GM23338 (cell line): ENCODE data around the gene CAMSAP1.

ENCODE experiments used
- CREB1 ChIP-seq: fragments of 250-450 bp; sonication (Bioruptor Pico); IDR thresholded peaks from 2 replicates; pipeline ENCODE4 v1.5.0; 2020; ENCODE audit warnings: low read depth, mild to moderate bottlenecking, moderate library complexity
- CTCF ChIP-seq, 2 experiments: fragments of 200-600 bp in 1 of 2; sonication (generic) in 1 of 2; conservative IDR thresholded peaks; 2 replicates each; pipeline versions ENCODE4 v1.5.1 to v1.6.1; 2016 to 2017; ENCODE audit warnings: antibody characterized with exemption in 2 of 2, low read depth in 2 of 2, mild to moderate bottlenecking in 2 of 2, moderate library complexity in 1 of 2
- EZH2 ChIP-seq: fragments of 200-600 bp; sonication (generic); IDR thresholded peaks from one replicate; pipeline ENCODE4 v1.8.0; 2017; ENCODE audit warnings: antibody characterized with exemption, mild to moderate bottlenecking, low read depth; ENCODE audit not compliant: unreplicated experiment
- EZH2phosphoT487 ChIP-seq: fragments of 200-600 bp; sonication (generic); IDR thresholded peaks from one replicate; pipeline ENCODE4 v1.8.1; 2018; ENCODE audit warnings: antibody characterized with exemption; ENCODE audit not compliant: unreplicated experiment
- NANOG ChIP-seq: IDR thresholded peaks from 2 replicates; pipeline ENCODE4 v1.6.1; 2016; ENCODE audit warnings: antibody characterized with exemption, borderline replicate concordance
- POLR2AphosphoS5 ChIP-seq: IDR thresholded peaks from 2 replicates; pipeline ENCODE4 v1.6.1; 2016; ENCODE audit warnings: antibody characterized with exemption, low read depth
- STAT1 ChIP-seq: IDR thresholded peaks from one replicate; pipeline ENCODE4 v1.6.1; 2016; ENCODE audit warnings: antibody characterized with exemption; ENCODE audit not compliant: unreplicated experiment
- ZNF114 ChIP-seq: fragments of 250-450 bp; sonication (Bioruptor Pico); IDR thresholded peaks from 2 replicates; pipeline ENCODE4 v1.5.0; 2020; ENCODE audit warnings: mild to moderate bottlenecking, moderate library complexity
- ZNF331 ChIP-seq: fragments of 250-450 bp; sonication (Bioruptor Pico); IDR thresholded peaks from 2 replicates; pipeline ENCODE4 v1.5.0; 2020; ENCODE audit warnings: low read depth, mild to moderate bottlenecking, moderate library complexity
- TF ChIP-seq, protein P1 (sequence below): IDR thresholded peaks from one replicate; pipeline ENCODE4 v1.6.1; 2018; ENCODE audit warnings: antibody characterized with exemption; ENCODE audit not compliant: unreplicated experiment
- TF ChIP-seq, protein P2 (sequence below): fragments of 250-450 bp; sonication (Bioruptor Pico); IDR thresholded peaks from 2 replicates; pipeline ENCODE4 v1.5.0; 2020; ENCODE audit warnings: mild to moderate bottlenecking, moderate library complexity
- TF ChIP-seq, protein P3 (sequence below): IDR thresholded peaks from 2 replicates; pipeline ENCODE4 v1.6.1; 2016; ENCODE audit warnings: antibody characterized with exemption

GRCh38 chr9:135775911-135776310 is 131.4 kb downstream of the CAMSAP1 start:
- TF ChIP-seq CTCF (conservative IDR thresholded peaks at IDR 0.05; ENCODE audit: low read depth in 2 of 2) (no peak), EZH2phosphoT487 (no peak), POLR2AphosphoS5 (no peak), STAT1 (no peak), ZNF114 (CRISPR knock-in tag) (no peak), EZH2 (no peak), NANOG (no peak), CREB1 (CRISPR knock-in tag) (no peak), ZNF331 (CRISPR knock-in tag) (no peak)
- TF ChIP-seq, protein P1, sequence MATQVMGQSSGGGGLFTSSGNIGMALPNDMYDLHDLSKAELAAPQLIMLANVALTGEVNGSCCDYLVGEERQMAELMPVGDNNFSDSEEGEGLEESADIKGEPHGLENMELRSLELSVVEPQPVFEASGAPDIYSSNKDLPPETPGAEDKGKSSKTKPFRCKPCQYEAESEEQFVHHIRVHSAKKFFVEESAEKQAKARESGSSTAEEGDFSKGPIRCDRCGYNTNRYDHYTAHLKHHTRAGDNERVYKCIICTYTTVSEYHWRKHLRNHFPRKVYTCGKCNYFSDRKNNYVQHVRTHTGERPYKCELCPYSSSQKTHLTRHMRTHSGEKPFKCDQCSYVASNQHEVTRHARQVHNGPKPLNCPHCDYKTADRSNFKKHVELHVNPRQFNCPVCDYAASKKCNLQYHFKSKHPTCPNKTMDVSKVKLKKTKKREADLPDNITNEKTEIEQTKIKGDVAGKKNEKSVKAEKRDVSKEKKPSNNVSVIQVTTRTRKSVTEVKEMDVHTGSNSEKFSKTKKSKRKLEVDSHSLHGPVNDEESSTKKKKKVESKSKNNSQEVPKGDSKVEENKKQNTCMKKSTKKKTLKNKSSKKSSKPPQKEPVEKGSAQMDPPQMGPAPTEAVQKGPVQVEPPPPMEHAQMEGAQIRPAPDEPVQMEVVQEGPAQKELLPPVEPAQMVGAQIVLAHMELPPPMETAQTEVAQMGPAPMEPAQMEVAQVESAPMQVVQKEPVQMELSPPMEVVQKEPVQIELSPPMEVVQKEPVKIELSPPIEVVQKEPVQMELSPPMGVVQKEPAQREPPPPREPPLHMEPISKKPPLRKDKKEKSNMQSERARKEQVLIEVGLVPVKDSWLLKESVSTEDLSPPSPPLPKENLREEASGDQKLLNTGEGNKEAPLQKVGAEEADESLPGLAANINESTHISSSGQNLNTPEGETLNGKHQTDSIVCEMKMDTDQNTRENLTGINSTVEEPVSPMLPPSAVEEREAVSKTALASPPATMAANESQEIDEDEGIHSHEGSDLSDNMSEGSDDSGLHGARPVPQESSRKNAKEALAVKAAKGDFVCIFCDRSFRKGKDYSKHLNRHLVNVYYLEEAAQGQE: no peak
- TF ChIP-seq, protein P2, sequence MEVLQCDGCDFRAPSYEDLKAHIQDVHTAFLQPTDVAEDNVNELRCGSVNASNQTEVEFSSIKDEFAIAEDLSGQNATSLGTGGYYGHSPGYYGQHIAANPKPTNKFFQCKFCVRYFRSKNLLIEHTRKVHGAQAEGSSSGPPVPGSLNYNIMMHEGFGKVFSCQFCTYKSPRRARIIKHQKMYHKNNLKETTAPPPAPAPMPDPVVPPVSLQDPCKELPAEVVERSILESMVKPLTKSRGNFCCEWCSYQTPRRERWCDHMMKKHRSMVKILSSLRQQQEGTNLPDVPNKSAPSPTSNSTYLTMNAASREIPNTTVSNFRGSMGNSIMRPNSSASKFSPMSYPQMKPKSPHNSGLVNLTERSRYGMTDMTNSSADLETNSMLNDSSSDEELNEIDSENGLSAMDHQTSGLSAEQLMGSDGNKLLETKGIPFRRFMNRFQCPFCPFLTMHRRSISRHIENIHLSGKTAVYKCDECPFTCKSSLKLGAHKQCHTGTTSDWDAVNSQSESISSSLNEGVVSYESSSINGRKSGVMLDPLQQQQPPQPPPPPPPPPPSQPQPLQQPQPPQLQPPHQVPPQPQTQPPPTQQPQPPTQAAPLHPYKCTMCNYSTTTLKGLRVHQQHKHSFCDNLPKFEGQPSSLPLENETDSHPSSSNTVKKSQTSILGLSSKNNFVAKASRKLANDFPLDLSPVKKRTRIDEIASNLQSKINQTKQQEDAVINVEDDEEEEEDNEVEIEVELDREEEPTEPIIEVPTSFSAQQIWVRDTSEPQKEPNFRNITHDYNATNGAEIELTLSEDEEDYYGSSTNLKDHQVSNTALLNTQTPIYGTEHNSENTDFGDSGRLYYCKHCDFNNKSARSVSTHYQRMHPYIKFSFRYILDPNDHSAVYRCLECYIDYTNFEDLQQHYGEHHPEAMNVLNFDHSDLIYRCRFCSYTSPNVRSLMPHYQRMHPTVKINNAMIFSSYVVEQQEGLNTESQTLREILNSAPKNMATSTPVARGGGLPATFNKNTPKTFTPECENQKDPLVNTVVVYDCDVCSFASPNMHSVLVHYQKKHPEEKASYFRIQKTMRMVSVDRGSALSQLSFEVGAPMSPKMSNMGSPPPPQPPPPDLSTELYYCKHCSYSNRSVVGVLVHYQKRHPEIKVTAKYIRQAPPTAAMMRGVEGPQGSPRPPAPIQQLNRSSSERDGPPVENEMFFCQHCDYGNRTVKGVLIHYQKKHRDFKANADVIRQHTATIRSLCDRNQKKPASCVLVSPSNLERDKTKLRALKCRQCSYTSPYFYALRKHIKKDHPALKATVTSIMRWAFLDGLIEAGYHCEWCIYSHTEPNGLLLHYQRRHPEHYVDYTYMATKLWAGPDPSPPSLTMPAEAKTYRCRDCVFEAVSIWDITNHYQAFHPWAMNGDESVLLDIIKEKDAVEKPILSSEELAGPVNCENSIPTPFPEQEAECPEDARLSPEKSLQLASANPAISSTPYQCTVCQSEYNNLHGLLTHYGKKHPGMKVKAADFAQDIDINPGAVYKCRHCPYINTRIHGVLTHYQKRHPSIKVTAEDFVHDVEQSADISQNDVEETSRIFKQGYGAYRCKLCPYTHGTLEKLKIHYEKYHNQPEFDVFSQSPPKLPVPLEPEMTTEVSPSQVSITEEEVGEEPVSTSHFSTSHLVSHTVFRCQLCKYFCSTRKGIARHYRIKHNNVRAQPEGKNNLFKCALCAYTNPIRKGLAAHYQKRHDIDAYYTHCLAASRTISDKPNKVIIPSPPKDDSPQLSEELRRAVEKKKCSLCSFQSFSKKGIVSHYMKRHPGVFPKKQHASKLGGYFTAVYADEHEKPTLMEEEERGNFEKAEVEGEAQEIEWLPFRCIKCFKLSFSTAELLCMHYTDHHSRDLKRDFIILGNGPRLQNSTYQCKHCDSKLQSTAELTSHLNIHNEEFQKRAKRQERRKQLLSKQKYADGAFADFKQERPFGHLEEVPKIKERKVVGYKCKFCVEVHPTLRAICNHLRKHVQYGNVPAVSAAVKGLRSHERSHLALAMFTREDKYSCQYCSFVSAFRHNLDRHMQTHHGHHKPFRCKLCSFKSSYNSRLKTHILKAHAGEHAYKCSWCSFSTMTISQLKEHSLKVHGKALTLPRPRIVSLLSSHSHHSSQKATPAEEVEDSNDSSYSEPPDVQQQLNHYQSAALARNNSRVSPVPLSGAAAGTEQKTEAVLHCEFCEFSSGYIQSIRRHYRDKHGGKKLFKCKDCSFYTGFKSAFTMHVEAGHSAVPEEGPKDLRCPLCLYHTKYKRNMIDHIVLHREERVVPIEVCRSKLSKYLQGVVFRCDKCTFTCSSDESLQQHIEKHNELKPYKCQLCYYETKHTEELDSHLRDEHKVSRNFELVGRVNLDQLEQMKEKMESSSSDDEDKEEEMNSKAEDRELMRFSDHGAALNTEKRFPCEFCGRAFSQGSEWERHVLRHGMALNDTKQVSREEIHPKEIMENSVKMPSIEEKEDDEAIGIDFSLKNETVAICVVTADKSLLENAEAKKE (CRISPR knock-in tag): no peak
- TF ChIP-seq, protein P3, sequence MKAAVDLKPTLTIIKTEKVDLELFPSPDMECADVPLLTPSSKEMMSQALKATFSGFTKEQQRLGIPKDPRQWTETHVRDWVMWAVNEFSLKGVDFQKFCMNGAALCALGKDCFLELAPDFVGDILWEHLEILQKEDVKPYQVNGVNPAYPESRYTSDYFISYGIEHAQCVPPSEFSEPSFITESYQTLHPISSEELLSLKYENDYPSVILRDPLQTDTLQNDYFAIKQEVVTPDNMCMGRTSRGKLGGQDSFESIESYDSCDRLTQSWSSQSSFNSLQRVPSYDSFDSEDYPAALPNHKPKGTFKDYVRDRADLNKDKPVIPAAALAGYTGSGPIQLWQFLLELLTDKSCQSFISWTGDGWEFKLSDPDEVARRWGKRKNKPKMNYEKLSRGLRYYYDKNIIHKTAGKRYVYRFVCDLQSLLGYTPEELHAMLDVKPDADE: no peak
